SH-SY5Y (cell line): Measurements from ENCODE around the gene RASGRP2.

Source experiments
- GATA2 ChIP-seq: IDR thresholded peaks from 2 replicates; pipeline ENCODE4 v1.6.1; 2011; ENCODE audit warnings: mild to moderate bottlenecking, low read depth, low read length
- GATA3 ChIP-seq: IDR thresholded peaks from 2 replicates; pipeline ENCODE4 v1.6.1; 2011; ENCODE audit warnings: low read depth, mild to moderate bottlenecking, low read length, moderate library complexity

- TF ChIP-seq GATA3, result no peak
- TF ChIP-seq GATA2, result no peak
Observed at GRCh38 chr11:64778223-64778472, 34.2 kb upstream of the RASGRP2 start.
